ENCODE measurements around the gene KCNQ5.

KCNQ5 gene

GRCh38 chr6:72972579-72972978, 350.7 kb downstream of the KCNQ5 start (continued):
- TF ChIP-seq, protein P1, sequence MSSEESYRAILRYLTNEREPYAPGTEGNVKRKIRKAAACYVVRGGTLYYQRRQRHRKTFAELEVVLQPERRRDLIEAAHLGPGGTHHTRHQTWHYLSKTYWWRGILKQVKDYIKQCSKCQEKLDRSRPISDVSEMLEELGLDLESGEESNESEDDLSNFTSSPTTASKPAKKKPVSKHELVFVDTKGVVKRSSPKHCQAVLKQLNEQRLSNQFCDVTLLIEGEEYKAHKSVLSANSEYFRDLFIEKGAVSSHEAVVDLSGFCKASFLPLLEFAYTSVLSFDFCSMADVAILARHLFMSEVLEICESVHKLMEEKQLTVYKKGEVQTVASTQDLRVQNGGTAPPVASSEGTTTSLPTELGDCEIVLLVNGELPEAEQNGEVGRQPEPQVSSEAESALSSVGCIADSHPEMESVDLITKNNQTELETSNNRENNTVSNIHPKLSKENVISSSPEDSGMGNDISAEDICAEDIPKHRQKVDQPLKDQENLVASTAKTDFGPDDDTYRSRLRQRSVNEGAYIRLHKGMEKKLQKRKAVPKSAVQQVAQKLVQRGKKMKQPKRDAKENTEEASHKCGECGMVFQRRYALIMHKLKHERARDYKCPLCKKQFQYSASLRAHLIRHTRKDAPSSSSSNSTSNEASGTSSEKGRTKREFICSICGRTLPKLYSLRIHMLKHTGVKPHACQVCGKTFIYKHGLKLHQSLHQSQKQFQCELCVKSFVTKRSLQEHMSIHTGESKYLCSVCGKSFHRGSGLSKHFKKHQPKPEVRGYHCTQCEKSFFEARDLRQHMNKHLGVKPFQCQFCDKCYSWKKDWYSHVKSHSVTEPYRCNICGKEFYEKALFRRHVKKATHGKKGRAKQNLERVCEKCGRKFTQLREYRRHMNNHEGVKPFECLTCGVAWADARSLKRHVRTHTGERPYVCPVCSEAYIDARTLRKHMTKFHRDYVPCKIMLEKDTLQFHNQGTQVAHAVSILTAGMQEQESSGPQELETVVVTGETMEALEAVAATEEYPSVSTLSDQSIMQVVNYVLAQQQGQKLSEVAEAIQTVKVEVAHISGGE (tag by site-specific recombination; conservative IDR thresholded peaks at IDR 0.05; ENCODE audit: low read depth), result no peak
- TF ChIP-seq ZNF473 (tag by site-specific recombination; IDR thresholded peaks at IDR 0.05) (no peak), HOXA7 (CRISPR knock-in tag; IDR thresholded peaks at IDR 0.05; ENCODE audit: borderline replicate concordance) (no peak)

DNA sequence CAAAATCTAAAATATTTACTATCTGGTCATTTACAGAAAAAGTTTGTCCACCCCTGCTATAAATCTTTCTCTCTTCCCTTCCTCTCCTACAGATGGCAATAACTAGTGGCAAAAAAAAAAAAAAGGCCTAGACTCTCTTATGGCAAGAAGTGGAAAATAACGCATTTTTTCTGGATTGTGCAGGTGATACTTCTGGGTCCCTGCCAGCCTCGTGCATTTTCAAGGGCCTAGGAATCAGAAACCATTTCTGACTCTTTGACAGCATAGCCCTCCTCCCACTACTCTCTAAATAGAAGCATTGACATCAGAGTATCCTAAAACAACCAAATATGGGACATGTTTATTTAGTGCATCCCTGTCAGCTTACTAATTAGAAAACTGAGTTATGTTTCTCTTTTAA, 352.4 kb downstream of the KCNQ5 start:
- no peak overlapping the region for H3K27ac ChIP-seq (ENCODE audit: extremely low read depth, low read depth, low read length)
- TF ChIP-seq ZNF140 (tag by site-specific recombination; IDR thresholded peaks at IDR 0.05), result no peak
- peak; percentile 4; the same call in 1 of the 2 replicates for TF ChIP-seq PRDM6 (tag by site-specific recombination; IDR thresholded peaks at IDR 0.05)
- ChIA-PET CTCF (no interaction called here), POLR2A (no interaction called here)
- H3K4me3 ChIP-seq (ENCODE audit: low read depth, low read length), result no peak overlapping the region
- H3K36me3 ChIP-seq (ENCODE audit: control insufficient read depth in 2 of 2, insufficient read depth in 1 of 2, low read length in 2 of 2), result no peaks in the 10 kb centered on the region
- peaks cover 10% of the 10 kb centered on the region for H3K4me1 ChIP-seq (ENCODE audit: control insufficient read depth, insufficient read depth, low read length)
- no peaks in the 10 kb centered on the region for H3K9me3 ChIP-seq (ENCODE audit: control insufficient read depth, insufficient read depth, low read depth, low read length)

GRCh38 chr6:72975352-72975752, 353.5 kb downstream of the KCNQ5 start:
- Histone ChIP-seq H3K9me3 (ENCODE audit: control insufficient read depth, insufficient read depth, low read depth, low read length) (no peaks in the 10 kb centered on the region), H3K27ac (ENCODE audit: extremely low read depth, low read depth, low read length) (no peak overlapping the region), H3K4me1 (ENCODE audit: control insufficient read depth, insufficient read depth, low read length) (peaks cover 10% of the 10 kb centered on the region), H3K36me3 (ENCODE audit: control insufficient read depth in 2 of 2, insufficient read depth in 1 of 2, low read length in 2 of 2) (no peaks in the 10 kb centered on the region), H3K4me3 (ENCODE audit: low read depth, low read length) (no peak overlapping the region)
- ChIA-PET CTCF (interaction anchor here (0.6 to 1.4 kb wide), 3 partner anchors 19 to 358 kb away, joined by 3 to 4 read pairs (median 3); no protein-coding TSS in a partner anchor), POLR2A (no interaction called here)
- TF ChIP-seq ZNF501 (tag by site-specific recombination; IDR thresholded peaks at IDR 0.05) (no peak), ZNF10 (tag by site-specific recombination; IDR thresholded peaks at IDR 0.05) (no peak), SETDB1 (IDR thresholded peaks at IDR 0.05; ENCODE audit: insufficient read length, low read length) (peak; percentile 74), PRDM1 (tag by site-specific recombination; IDR thresholded peaks at IDR 0.05) (no peak), ZNF76 (tag by site-specific recombination; IDR thresholded peaks at IDR 0.05; ENCODE audit: borderline replicate concordance, low read depth) (no peak), ZBTB1 (tag by site-specific recombination; IDR thresholded peaks at IDR 0.05) (no peak), SP2 (tag by site-specific recombination; IDR thresholded peaks at IDR 0.05) (no peak), GFI1B (tag by site-specific recombination; IDR thresholded peaks at IDR 0.05) (no peak), GLI2 (tag by site-specific recombination; IDR thresholded peaks at IDR 0.05; ENCODE audit: borderline replicate concordance, low read depth) (no peak), ZNF837 (tag by site-specific recombination; IDR thresholded peaks at IDR 0.05) (no peak), ZNF433 (tag by site-specific recombination; IDR thresholded peaks at IDR 0.05; ENCODE audit: low read depth) (no peak), KLF9 (tag by site-specific recombination; IDR thresholded peaks at IDR 0.05; ENCODE audit: low read depth) (no peak), PRDM6 (tag by site-specific recombination; IDR thresholded peaks at IDR 0.05) (peak; percentile 85), ZNF24 (tag by site-specific recombination; IDR thresholded peaks at IDR 0.05) (no peak), ZSCAN16 (tag by site-specific recombination; IDR thresholded peaks at IDR 0.05) (no peak), EGR2 (tag by site-specific recombination; IDR thresholded peaks at IDR 0.05; ENCODE audit: low read depth) (no peak), SCRT2 (tag by site-specific recombination; IDR thresholded peaks at IDR 0.05) (peak; percentile 89), ZNF366 (tag by site-specific recombination; conservative IDR thresholded peaks at IDR 0.05) (no peak), FEZF1 (tag by site-specific recombination; IDR thresholded peaks at IDR 0.05) (peak; percentile 63), SCRT1 (tag by site-specific recombination; IDR thresholded peaks at IDR 0.05; ENCODE audit: borderline replicate concordance) (peak; percentile 82), ZNF138 (tag by site-specific recombination; IDR thresholded peaks at IDR 0.05; ENCODE audit: borderline replicate concordance) (no peak), TRIM28 (IDR thresholded peaks at IDR 0.05; ENCODE audit: borderline replicate concordance, low read length) (peak; percentile 75; the same call in 1 of the 2 replicates), YY2 (tag by site-specific recombination; IDR thresholded peaks at IDR 0.05) (no peak), OSR2 (tag by site-specific recombination; IDR thresholded peaks at IDR 0.05) (peak; percentile 59; the same call in 1 of the 2 replicates)

Data from HEK293 (cell line).